GM23338 (cell line): ENCODE data around the gene FAM9C. TPM values are rescaled to one million over a fixed set of nuclear protein-coding genes. Genes with fewer than 3 reads are reported as not detected.

Experiments used
- ATAC-seq: fragments of 200-7000 bp; cut with Tn5 transposase; 3 replicates; pipeline ENCODE4 v1.9.1; 2020
- DNase-seq: peaks from one replicate; pipeline ENCODE4 v3.0.0-alpha.2; 2015; ENCODE audit warnings: low spot score
- H2AFZ ChIP-seq: fragments of 200-600 bp; sonication (generic); 2 replicates; pipeline ENCODE4 v1.8.0; 2016; ENCODE audit warnings: antibody characterized with exemption, mild to moderate bottlenecking, moderate library complexity
- H3F3A ChIP-seq: fragments of 200-600 bp; sonication (generic); replicated peaks from 2 replicates; pipeline ENCODE4 v1.8.0; 2017; ENCODE audit warnings: antibody characterized with exemption, mixed run types, low read depth
- H3K27ac ChIP-seq: fragments of 200-600 bp; sonication (generic); 2 replicates; pipeline ENCODE4 v1.6.1; 2016; ENCODE audit warnings: low read depth
- H3K27me3 ChIP-seq: fragments of 200-600 bp; sonication (generic); 2 replicates; pipeline ENCODE4 v1.8.0; 2016; ENCODE audit warnings: mild to moderate bottlenecking, mixed run types, moderate library complexity; ENCODE audit not compliant: insufficient read depth
- H3K36me3 ChIP-seq: fragments of 200-600 bp; sonication (generic); 2 replicates; pipeline ENCODE4 v1.8.0; 2016; ENCODE audit warnings: mild to moderate bottlenecking; ENCODE audit not compliant: insufficient read depth
- H3K4me1 ChIP-seq: fragments of 200-600 bp; sonication (generic); 2 replicates; pipeline ENCODE4 v1.8.0; 2016; ENCODE audit warnings: mild to moderate bottlenecking, moderate library complexity; ENCODE audit not compliant: insufficient read depth
- H3K4me2 ChIP-seq: fragments of 200-600 bp; sonication (generic); 2 replicates; pipeline ENCODE4 v1.7.1; 2017; ENCODE audit warnings: mixed run types
- H3K4me3 ChIP-seq: fragments of 200-600 bp; sonication (generic); 2 replicates; pipeline ENCODE4 v1.6.1; 2016; ENCODE audit warnings: mixed run types
- H3K79me2 ChIP-seq: fragments of 200-600 bp; sonication (generic); replicated peaks from 2 replicates; pipeline ENCODE4 v1.8.0; 2017; ENCODE audit warnings: mild to moderate bottlenecking; ENCODE audit not compliant: insufficient read depth
- H3K9me2 ChIP-seq: fragments of 200-600 bp; sonication (generic); 2 replicates; pipeline ENCODE4 v1.8.0; 2017; ENCODE audit not compliant: insufficient read depth
- H4K20me1 ChIP-seq: fragments of 200-600 bp; sonication (generic); replicated peaks from 2 replicates; pipeline ENCODE4 v1.8.0; 2017; ENCODE audit warnings: mild to moderate bottlenecking; ENCODE audit not compliant: insufficient read depth
- H3K27ac Mint-ChIP-seq: 2 replicates; pipeline ENCODE4 v1.8.0; 2020; ENCODE audit warnings: inconsistent platforms, mild to moderate bottlenecking, moderate library complexity, mixed read lengths
- H3K27me3 Mint-ChIP-seq: 3 replicates; pipeline ENCODE4 v1.8.0; 2022; ENCODE audit warnings: low read depth, mild to moderate bottlenecking, moderate library complexity, mixed read lengths, inconsistent platforms; ENCODE audit not compliant: insufficient read depth, poor library complexity
- H3K36me3 Mint-ChIP-seq: 3 replicates; pipeline ENCODE4 v1.8.0; 2021; ENCODE audit warnings: low read depth, mild to moderate bottlenecking, inconsistent platforms, moderate library complexity, mixed read lengths
- H3K4me1 Mint-ChIP-seq: 3 replicates; pipeline ENCODE4 v1.8.0; 2020; ENCODE audit warnings: mild to moderate bottlenecking, inconsistent platforms, mixed read lengths
- H3K4me3 Mint-ChIP-seq: 3 replicates; pipeline ENCODE4 v1.8.0; 2021; ENCODE audit warnings: moderate library complexity, mild to moderate bottlenecking, inconsistent platforms, mixed read lengths
- H3K9me3 Mint-ChIP-seq: 3 replicates; pipeline ENCODE4 v1.8.0; 2020; ENCODE audit warnings: moderate library complexity, mild to moderate bottlenecking, inconsistent platforms, mixed read lengths
- ETS1 ChIP-seq: IDR thresholded peaks from 2 replicates; pipeline ENCODE4 v1.6.1; 2016; ENCODE audit warnings: antibody characterized with exemption
- JUNB ChIP-seq: IDR thresholded peaks from one replicate; pipeline ENCODE4 v1.6.1; 2016; ENCODE audit warnings: antibody characterized with exemption; ENCODE audit not compliant: unreplicated experiment
- polyA plus RNA-seq: library from polyadenylated mRNA; unstranded; fragments of >200 nt; fragmentation: Nextera tagmentation; extraction: Ambion mirVana; gene quantifications from 2 replicates; pipeline ENCODE4 v1.2.1, GENCODE V29; 2016
- total RNA-seq: library from RNA; depleted of rRNA; stranded (reverse); fragments of >200 nt; shearing (Covaris generic); gene quantifications from 2 replicates; pipeline ENCODE4 v1.2.3, GENCODE V29; 2014
- TF ChIP-seq, protein P1 (sequence below): fragments of 250-450 bp; sonication (Bioruptor Pico); IDR thresholded peaks from 2 replicates; pipeline ENCODE4 v1.5.0; 2020; ENCODE audit warnings: mild to moderate bottlenecking, moderate library complexity
- TF ChIP-seq, protein P2 (sequence below), 2 experiments: fragments of 200-600 bp in 1 of 2; sonication (generic) in 1 of 2; conservative IDR thresholded peaks; 2 replicates each; pipeline versions ENCODE4 v1.5.1 to v1.6.1; 2016 to 2017; ENCODE audit warnings: antibody characterized with exemption in 2 of 2, low read depth in 2 of 2, mild to moderate bottlenecking in 2 of 2, moderate library complexity in 1 of 2

The FAM9C gene
- total and polyA plus RNA-seq, 2 experiments from 2014 or later: 0.08 TPM; not detected in 1

DNA sequence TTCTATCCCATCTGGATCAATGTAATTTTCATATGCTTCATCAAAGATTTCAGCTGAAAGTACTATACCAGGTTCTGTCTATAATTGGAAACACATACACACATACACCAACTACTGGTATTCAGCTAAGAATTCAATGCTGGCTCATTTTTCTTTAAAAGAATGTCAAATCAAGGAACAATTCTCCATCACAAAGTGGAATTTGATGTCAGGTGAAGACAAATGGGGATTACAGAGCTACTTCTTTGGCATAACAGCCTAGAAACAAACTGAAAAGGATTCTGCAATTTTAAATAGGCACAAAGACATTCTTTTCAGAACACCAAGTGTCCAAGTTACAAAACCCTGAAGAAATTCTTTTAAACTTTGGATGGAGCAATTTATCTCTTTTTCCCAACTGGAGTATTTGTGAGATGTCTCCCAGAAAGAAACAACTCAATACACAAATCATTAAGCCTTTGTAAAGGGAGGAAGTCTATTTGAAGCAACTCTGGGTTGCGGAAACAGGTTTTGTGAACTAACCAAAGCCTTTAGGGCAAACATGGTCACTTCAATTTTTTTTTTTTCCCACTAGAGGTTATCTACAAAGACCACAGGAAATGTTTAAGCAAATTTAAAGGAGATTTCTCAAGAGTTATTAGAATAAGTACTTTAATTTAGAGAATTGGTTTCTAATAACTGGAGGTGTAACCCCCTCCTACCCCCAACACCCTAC lies 1.9 kb upstream of the FAM9C start (continued):
- TF ChIP-seq, protein P1, sequence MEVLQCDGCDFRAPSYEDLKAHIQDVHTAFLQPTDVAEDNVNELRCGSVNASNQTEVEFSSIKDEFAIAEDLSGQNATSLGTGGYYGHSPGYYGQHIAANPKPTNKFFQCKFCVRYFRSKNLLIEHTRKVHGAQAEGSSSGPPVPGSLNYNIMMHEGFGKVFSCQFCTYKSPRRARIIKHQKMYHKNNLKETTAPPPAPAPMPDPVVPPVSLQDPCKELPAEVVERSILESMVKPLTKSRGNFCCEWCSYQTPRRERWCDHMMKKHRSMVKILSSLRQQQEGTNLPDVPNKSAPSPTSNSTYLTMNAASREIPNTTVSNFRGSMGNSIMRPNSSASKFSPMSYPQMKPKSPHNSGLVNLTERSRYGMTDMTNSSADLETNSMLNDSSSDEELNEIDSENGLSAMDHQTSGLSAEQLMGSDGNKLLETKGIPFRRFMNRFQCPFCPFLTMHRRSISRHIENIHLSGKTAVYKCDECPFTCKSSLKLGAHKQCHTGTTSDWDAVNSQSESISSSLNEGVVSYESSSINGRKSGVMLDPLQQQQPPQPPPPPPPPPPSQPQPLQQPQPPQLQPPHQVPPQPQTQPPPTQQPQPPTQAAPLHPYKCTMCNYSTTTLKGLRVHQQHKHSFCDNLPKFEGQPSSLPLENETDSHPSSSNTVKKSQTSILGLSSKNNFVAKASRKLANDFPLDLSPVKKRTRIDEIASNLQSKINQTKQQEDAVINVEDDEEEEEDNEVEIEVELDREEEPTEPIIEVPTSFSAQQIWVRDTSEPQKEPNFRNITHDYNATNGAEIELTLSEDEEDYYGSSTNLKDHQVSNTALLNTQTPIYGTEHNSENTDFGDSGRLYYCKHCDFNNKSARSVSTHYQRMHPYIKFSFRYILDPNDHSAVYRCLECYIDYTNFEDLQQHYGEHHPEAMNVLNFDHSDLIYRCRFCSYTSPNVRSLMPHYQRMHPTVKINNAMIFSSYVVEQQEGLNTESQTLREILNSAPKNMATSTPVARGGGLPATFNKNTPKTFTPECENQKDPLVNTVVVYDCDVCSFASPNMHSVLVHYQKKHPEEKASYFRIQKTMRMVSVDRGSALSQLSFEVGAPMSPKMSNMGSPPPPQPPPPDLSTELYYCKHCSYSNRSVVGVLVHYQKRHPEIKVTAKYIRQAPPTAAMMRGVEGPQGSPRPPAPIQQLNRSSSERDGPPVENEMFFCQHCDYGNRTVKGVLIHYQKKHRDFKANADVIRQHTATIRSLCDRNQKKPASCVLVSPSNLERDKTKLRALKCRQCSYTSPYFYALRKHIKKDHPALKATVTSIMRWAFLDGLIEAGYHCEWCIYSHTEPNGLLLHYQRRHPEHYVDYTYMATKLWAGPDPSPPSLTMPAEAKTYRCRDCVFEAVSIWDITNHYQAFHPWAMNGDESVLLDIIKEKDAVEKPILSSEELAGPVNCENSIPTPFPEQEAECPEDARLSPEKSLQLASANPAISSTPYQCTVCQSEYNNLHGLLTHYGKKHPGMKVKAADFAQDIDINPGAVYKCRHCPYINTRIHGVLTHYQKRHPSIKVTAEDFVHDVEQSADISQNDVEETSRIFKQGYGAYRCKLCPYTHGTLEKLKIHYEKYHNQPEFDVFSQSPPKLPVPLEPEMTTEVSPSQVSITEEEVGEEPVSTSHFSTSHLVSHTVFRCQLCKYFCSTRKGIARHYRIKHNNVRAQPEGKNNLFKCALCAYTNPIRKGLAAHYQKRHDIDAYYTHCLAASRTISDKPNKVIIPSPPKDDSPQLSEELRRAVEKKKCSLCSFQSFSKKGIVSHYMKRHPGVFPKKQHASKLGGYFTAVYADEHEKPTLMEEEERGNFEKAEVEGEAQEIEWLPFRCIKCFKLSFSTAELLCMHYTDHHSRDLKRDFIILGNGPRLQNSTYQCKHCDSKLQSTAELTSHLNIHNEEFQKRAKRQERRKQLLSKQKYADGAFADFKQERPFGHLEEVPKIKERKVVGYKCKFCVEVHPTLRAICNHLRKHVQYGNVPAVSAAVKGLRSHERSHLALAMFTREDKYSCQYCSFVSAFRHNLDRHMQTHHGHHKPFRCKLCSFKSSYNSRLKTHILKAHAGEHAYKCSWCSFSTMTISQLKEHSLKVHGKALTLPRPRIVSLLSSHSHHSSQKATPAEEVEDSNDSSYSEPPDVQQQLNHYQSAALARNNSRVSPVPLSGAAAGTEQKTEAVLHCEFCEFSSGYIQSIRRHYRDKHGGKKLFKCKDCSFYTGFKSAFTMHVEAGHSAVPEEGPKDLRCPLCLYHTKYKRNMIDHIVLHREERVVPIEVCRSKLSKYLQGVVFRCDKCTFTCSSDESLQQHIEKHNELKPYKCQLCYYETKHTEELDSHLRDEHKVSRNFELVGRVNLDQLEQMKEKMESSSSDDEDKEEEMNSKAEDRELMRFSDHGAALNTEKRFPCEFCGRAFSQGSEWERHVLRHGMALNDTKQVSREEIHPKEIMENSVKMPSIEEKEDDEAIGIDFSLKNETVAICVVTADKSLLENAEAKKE (CRISPR knock-in tag): no peak
- TF ChIP-seq, protein P2, sequence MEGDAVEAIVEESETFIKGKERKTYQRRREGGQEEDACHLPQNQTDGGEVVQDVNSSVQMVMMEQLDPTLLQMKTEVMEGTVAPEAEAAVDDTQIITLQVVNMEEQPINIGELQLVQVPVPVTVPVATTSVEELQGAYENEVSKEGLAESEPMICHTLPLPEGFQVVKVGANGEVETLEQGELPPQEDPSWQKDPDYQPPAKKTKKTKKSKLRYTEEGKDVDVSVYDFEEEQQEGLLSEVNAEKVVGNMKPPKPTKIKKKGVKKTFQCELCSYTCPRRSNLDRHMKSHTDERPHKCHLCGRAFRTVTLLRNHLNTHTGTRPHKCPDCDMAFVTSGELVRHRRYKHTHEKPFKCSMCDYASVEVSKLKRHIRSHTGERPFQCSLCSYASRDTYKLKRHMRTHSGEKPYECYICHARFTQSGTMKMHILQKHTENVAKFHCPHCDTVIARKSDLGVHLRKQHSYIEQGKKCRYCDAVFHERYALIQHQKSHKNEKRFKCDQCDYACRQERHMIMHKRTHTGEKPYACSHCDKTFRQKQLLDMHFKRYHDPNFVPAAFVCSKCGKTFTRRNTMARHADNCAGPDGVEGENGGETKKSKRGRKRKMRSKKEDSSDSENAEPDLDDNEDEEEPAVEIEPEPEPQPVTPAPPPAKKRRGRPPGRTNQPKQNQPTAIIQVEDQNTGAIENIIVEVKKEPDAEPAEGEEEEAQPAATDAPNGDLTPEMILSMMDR (conservative IDR thresholded peaks at IDR 0.05; ENCODE audit: low read depth in 2 of 2): no peak

DNA sequence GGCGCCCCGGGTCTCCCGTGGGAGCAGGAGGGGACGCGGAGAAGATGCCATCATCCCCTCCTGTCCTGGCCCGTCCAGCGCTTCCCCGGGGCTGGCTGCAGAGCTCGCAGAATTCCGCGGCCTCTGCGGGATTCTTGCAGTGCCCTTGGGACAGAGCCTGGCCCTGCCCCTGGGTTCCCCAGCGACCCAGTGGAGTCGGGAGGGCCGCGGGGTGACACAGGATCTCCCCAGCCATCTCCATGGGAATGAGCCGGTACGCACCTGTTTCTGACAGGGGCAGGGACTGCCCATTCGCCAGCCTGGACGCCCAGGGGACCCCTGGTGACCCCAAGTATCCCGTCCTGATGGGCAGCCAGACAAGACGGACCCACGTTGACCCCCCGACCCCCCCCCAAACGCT lies 482 bp downstream of the FAM9C start:
- DNase-seq: no peak
- TF ChIP-seq ETS1: no peak
- TF ChIP-seq, protein P1 (CRISPR knock-in tag): no peak
- no peak for TF ChIP-seq JUNB

More for the DNA sequence above, 482 bp downstream of the FAM9C start:
- no peaks in the 10 kb centered on the region for H3K27me3 Mint-ChIP-seq
- no peak overlapping the region for H3K4me3 Mint-ChIP-seq
- Histone ChIP-seq H3K27ac (no peak overlapping the region), H3K4me1 (0 out of 2 replicates have a peak, but pooled peaks cover 5% of the 10 kb centered on the region), H3K79me2 (no peaks in the 10 kb centered on the region), H3K4me2 (no peak overlapping the region), H3K9me2 (no peaks in the 10 kb centered on the region), H3K4me3 (no peak overlapping the region), H2AFZ (no peak overlapping the region), H3K27me3 (no peaks in the 10 kb centered on the region), H3K36me3 (no peaks in the 10 kb centered on the region), H4K20me1 (no peaks in the 10 kb centered on the region), H3F3A (no peaks in the 10 kb centered on the region)
- peaks cover 5% of the 10 kb centered on the region; the same call in 1 of the 3 replicates for H3K4me1 Mint-ChIP-seq
- no peaks in the 10 kb centered on the region for H3K9me3 Mint-ChIP-seq
- ATAC-seq: no peak
- no peaks in the 10 kb centered on the region for H3K36me3 Mint-ChIP-seq
- no peak overlapping the region for H3K27ac Mint-ChIP-seq
